GM19043 (cell line): ENCODE measurements around the gene UTS2R.
"Not testable (repeated sequence)": the region's sequence is repeated elsewhere in the genome, so short reads cannot be mapped to it uniquely, and the experiment has no call there.

Experiments
- ATAC-seq: cut with Tn5 transposase; IDR thresholded peaks from one replicate; pipeline ENCODE4 v1.9.1; 2021; ENCODE audit warnings: low read depth; ENCODE audit not compliant: unreplicated experiment

Gene UTS2R

DNA sequence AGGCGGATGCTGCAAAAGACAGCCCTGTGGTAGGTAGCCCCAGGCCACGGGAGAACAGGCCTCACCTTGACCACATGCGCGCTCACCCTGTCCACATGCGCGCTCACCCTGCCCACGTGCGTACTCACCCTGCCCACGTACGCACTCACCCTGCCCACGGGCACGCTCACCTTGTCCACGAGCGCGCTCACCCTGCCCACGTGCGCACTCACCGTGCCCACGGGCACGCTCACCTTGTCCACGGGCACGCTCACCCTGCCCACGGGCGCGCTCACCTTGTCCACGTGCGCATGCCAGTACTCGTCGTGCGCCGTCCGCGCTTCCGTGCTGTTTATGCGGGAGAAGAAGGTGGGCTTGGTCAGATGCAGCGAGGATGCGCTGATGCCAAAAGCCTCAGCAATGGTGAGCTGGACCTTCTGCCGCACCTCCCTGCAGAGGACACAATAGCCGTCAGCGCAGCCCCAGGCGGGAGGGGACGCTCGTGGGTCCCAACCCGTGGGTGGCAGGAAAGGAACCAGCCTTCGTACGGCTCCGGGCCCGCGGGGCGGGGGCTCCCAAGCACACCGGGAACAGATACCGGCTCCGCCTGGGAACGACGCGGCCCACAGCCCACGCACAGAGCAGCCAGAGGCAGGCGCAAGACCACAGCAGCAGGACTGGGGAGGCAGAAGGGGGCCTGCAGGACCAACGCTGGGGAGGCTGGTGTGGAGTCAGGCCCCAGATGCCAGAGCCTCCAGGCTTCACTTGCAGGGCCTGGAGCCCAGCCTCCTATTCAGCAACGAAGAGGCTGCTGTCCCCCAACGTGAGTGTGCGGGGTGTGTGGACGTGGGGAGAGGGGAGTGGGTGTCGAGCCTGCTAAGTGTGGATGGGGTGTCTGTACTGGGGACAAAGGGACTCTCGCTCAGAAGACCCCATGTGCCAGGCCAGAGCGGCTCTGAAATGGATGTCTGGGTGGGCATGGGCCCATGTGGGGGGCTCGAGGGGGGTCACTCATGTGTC, 32.4 kb downstream of the UTS2R start:
- ATAC-seq: no peak

GRCh38 chr17:82405051-82405450, 33.5 kb downstream of the UTS2R start:
- no peak for ATAC-seq

GRCh38 chr17:82406131-82406671, 34.6 kb downstream of the UTS2R start:
- no peak for ATAC-seq

DNA sequence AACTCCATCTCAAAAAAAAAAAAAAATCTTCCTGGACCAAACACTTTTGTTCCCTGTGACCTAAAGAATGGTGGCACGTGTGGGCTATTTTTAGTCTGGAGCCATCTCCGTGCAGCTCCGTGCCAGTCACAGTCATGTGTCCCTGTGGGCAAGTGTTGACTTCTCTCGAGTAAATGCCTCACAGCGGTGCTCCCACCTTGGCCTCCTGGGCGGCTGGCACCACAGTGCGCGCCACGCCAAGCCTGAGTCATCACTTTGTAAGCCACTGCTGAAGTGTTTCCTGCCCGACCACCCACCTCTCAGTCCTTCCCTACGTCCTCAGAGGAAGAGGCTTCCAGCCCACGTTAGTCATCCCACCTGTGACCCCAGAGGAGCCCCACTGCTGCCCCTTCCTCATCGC, 35.7 kb downstream of the UTS2R start:
- no peak for ATAC-seq

- no peak for ATAC-seq
Measured at GRCh38 chr17:82408288-82408937, 36.8 kb downstream of the UTS2R start.

DNA sequence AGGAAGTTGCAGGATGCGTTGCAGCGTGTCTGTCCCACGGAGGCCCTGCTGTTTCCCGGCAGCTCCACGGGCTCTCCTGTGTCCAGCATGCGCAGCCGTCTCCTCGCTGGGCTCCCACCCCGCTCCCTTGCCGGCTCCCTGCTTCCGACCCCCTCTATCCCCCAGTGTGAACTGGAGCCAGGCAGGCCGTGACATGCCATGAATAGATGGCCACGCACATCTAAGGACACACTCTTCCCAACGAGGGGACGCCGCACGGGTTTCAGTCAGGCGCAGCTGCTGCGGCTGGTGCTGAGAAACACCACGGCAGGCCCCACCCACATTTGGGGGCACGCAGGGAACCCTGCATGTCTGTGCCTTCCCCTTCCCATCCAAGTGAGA, 37.4 kb downstream of the UTS2R start:
- no peak for ATAC-seq

DNA sequence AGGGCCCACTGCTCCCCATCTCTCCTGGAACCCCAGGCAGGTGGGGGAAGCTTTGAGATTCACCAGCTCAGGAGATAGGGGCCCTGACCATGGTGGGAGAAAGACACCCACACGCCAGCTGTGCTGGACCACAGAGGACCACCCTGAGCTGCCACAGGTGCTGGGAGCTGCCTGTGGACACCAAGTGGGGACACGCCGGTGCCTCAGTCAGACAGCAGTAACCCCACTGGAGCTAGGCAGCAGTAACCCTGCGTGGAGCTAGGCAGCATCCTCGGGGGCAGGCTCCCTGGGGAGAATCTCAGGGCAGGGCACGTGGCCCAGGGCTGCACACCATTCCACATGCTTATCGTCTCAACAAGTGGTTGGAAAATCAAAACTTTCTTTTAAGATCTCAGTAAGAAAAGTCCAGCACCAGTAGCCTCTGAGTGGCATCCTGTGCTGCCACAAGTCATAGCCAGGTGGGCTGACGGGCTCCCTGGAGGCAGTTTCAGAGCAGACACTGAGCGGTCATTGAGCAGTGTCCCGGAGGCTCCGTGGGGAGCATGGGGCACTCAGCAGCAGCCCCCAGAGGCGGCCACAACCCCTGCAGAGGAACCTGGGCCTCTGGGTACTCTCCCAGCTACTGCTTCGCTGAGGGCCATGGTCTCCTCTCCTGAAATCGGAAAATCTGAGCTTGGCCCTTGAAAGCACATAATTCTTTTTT, 38.6 kb downstream of the UTS2R start:
- ATAC-seq: no peak

DNA sequence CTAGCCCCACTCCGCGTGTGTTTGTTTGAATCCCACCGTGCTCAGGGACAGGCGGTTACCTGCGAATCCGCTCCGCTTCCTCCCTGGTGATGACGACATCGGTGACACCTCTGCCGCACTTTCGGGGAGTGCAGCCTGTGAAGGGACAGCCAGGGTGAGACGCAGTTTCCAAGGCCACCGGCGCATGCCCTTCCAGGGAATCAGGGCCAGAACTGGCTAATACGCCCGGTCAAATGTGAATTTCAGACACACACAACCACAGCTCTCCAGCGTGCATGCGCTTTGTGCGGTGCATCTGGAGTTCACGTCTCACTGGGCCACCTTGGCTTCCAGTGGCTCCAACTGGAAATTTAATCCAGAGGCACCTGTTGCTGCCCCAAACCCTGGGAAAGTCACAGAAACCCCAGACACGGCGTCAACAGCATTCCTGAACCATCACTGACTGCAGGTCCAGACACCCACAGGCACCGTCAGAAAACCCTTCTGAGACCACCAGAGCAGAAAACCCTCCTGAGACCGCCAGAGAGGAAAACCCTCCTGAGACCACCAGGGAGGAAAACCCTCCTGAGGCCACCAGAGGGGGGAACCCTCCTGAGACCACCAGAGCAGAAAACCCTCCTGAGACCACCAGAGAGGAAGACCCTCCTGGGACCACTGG, 40.0 kb downstream of the UTS2R start:
- ATAC-seq: no peak

GRCh38 chr17:82412081-82412480, 40.5 kb downstream of the UTS2R start:
- ATAC-seq: not testable (repeated sequence)

- no peak for ATAC-seq
Measured at GRCh38 chr17:82412535-82413520, 41.3 kb downstream of the UTS2R start.

GRCh38 chr17:82414548-82415281, 43.1 kb downstream of the UTS2R start:
- no peak for ATAC-seq

DNA sequence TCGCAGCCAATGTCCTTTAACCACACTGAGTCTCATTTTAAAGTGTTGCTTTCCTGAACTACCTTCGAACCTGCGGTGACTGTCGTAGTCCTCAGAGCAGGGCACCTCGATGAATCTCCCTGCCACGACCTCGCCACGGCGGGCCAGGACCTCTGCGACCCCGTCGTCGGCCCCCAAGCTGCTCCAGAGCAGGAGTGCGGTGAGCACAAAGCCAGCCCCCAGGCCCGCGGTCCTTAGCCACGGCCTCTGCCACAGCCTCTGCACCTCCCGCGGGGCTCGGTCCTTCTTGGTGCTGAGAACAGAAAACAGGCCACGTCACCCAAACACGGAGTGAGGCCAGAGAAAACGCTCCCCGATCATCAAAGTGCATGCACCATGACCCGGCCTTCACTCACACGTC, 43.8 kb downstream of the UTS2R start:
- no peak for ATAC-seq

DNA sequence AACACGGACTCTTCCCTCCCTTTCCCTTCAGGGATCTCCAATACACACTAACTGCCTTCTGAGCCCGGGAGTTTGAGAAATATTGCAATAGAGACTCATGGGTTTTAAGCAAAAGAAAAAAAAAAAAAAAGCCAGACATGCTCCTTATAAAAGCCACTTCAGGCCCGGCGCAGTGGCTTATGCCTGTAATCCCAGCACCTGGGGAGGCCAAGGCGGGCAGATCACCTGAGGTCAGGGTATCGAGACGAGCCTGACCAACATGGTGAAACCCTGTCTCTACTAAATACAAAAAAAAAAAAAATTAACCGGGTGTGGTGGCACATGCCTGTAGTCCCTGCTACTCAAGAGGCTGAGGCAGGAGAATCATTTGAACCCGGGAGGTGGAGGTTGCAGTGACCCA, 44.2 kb downstream of the UTS2R start:
- no peak for ATAC-seq

- no peak for ATAC-seq
Measured at GRCh38 chr17:82416264-82416663, 44.7 kb downstream of the UTS2R start.

GRCh38 chr17:82416771-82417170, 45.2 kb downstream of the UTS2R start:
- no peak for ATAC-seq

GRCh38 chr17:82418001-82418986, 46.7 kb downstream of the UTS2R start, which contains the start of the genes HEXD and OGFOD3:
TSS of gene HEXD (plus strand) at chr17:82418347. CDS start at chr17:82419800, 1,453 bp downstream.
TSS of gene OGFOD3 (minus strand) at chr17:82418586. CDS start at chr17:82418485, 101 bp downstream.
- peak; percentile 62 for ATAC-seq

DNA sequence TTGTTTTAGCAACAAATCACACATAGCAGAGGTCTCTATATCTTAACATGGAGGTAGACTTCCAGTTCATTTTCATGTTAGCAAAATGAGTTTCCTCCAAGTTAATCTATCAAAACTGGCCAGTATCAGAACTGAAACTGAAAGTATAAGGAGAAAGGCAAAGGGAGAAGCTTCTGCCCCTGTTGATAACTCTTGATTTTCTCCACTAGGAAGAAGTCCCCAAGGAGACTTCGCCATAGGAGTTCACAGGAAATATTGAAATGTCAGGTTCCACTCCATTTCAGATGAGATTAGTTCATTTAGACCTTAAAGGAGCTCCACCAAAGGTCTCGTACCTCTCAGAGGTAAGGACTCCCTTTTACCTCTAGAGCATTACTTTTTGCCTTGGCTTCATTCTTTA, 48.0 kb downstream of the UTS2R start:
- ATAC-seq: no peak
